GM18511 (cell line): Measurements from ENCODE around the gene TMEM63A.
"Not testable (repeated sequence)": the region's sequence is repeated elsewhere in the genome, so short reads cannot be mapped to it uniquely, and the experiment has no call there.

ENCODE experiments used
- ATAC-seq: cut with Tn5 transposase; IDR thresholded peaks from one replicate; pipeline ENCODE4 v1.9.1; 2021; ENCODE audit warnings: mild to moderate bottlenecking, moderate library complexity; ENCODE audit not compliant: unreplicated experiment

The TMEM63A gene

DNA sequence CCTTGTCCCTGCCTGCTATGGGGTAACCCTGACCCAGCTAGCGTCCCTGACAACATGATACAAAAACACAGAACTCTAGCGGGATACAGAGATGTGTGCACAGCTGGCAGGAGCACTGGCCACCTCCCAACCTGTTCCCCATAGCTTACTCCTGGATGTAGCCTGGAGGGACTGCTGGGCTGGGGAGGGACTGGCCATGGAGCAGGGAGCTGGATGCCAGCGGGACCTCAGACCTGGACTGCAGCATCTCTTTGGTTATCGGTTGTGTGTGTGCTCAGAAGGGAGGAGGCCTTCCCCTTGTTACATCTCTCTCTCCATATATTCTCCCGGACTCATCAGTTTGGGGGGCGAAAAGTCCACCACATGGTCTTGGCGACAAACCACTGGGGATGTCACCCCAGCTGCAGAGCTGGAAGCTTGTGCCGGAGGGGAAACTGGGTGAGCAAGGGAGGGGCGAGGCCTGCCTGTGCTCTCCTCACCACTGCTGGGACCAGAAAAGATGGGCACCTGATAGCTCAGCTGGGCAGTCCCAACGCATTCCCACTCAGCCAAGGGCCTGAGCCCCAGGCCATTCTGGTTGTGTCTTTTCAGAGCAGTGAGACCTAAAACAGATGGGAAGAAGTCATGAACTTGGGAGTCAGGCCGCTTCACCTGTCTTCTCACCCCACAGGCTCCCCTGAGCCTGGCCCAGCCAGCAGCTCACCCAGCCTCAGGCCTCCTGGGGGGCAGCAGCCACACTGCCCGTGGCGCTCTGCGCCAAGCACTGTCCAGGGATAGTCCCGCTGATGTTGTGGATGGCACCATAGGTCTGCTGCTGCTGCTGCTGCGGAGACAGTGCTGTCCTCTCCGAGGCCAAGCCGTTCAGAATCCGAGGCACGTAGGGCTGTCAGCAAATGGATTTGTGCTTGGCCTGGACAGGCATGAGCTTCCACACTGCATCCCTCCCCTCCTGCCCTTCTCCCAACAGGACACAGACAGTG is 35.6 kb downstream of the TMEM63A start:
- no peak for ATAC-seq

DNA sequence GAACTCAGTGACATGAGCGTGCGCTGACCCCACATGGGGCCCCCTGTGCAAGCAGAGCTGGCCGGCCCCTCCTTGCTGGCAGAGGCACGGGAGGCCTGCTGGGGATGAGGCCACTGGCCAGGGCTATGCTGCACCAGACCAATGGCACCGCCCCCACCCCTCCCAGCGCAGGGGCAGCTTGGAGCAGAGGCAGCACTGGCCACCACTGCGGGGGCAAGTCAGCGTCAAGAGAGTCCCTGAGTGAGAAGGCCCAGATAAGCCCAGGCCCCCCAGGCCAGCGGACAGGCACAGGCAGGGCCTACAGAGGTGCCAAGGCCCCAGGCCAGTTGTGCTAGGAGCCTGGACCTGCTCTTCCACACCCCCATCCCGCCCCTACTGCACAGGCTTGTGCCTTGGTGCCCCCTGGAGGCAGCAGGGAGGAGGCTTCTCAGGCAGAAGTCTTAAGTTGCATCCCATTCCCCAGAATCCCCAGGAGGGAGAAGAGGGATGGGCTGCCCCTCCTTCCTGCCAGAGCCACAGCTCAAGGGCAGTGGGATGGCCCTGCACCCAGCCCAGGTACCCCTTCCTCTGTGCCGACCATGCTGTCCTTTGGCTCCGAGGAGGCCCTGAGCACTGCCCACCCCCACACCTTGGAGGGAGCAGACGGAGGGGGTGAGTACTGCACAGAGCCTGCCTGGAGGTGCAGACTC is 36.5 kb downstream of the TMEM63A start:
- ATAC-seq, result no peak

DNA sequence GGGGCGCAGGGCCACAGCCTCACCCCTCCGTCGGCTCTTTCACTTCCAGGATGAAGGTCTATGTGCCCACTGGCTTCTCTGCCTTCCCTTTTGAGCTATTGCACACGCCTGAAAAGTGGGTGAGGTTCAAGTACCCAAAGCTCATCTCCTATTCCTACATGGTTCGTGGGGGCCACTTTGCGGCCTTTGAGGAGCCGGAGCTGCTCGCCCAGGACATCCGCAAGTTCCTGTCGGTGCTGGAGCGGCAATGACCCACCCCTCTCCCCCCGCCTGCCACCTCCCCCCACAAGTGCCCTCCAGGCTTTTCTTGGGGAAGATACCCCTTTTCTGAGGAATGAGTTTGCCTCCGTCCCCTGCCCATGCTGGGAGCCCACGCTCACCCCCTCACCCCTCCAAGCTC is 37.1 kb downstream of the TMEM63A start:
- no peak for ATAC-seq

DNA sequence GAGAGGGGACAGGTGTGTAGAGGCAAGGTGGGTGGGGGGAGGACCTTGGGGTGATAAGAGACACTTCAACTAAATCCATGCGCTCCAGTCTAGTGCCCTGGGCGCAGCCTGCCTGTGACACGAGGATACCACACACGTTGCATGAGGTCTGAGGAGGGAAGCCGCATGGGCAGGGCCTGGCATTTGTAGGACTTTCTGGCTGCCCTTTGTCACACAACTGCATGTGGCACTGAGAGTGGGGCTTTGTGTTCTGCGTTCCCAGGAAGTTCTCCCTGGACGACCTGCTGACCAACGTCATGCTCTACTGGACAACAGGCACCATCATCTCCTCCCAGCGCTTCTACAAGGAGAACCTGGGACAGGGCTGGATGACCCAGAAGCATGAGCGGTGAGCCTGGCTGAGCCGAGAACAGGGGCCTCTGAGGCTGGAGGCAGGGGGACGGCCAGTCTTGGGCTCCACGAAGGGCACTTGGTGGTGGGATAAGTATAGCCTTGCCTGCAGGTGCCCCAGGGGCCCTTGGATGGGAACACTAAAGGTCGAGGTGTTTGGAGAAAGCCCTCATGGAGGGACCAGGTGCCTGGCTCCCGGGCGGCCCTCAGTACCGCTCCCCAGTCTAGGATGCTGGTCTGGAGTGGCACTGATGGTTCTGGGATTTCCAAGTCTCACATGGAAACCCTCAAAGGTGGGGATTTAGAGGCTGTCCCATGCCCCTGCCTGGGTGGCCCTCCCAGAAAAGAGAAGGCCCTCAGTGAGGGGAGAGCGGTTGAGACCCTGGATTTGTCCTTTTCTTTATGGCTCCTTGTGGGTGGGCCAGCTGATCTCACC is 37.7 kb downstream of the TMEM63A start:
- ATAC-seq, result no peak

DNA sequence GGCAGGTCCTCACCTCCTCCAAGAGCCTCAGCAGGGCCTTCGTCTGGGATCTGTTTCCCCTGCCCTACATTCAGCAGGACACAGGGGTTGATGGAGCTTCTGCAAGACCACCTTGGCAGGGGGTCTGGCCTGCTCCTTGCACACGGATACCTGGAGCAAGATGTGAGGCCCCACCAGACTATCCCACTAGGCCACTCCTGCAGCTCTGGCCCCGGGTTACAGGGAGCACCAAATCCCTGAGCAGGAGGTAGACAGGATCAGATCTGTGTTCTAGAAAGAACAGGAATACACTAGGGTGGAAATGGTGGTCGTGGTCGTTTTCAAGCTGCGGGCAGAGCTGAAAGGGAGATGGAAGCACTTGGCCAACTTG is 38.8 kb downstream of the TMEM63A start:
- ATAC-seq, result no peak

DNA sequence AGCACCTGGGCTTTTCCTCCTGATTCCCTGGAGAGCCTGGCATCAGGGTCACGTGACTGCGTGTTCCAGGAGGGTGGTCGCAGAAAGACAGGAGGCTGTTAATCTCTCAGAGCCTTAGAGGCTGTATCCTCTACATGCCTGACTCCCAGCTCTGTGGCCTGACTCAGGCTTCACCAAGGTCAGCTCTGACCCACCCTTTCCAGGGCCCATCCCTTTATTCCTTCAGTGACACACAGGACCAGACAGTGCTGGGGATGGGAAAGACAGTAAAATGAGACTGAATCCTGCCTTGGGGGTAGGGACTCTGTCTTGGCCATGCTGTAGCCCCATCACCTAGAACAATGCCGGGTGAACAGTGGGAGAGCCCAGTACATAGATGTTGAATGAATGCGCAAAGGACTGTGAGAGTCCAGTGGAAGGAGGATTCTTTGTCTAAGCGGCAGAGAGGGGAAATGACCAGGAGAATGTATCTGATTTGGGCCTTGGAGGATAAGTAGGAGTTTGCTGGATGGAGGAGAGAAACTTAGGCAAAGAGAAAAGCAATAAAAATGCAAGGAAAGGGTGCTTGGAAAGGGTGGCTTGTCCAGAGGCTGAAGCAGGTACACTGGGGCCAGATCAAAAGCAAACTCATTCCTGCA is 39.3 kb downstream of the TMEM63A start:
- no peak for ATAC-seq

DNA sequence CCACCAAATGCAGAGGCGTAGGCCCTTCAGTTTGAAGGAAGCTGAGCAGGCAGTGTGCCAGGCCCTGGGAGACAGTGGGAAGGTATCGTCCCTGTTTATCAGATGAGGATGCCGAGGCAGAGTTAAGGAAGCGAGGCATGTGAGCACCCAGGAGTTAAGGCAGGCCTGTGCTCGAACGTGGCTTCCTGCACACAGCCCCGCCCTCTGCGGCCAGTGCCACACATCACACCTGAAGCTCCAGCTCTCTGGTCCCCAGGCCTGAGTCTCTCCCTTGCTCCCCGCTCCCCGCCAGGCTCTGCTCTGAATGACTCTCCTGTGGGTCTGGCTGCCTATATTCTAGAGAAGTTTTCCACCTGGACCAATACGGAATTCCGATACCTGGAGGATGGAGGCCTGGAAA is 40.1 kb downstream of the TMEM63A start:
- no peak for ATAC-seq

DNA sequence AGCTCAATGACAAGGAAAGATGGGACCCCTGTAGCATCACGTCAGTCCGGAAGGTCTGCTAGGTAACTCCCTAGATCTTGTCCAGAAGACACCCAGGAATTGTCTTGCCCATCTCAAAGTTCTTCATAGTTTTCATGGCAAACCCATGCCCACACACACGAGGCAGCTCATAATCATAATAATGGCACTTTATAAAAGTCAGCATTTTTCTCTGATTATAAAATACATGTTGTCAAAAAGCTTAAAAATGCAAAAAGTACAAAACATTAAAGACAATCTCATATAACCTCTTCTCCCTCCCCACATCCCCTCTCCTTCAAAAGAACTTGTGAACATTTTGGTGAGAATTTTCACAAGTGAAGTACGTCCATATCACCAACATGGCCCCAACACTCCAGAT is 41.5 kb downstream of the TMEM63A start:
- ATAC-seq, result no peak

DNA sequence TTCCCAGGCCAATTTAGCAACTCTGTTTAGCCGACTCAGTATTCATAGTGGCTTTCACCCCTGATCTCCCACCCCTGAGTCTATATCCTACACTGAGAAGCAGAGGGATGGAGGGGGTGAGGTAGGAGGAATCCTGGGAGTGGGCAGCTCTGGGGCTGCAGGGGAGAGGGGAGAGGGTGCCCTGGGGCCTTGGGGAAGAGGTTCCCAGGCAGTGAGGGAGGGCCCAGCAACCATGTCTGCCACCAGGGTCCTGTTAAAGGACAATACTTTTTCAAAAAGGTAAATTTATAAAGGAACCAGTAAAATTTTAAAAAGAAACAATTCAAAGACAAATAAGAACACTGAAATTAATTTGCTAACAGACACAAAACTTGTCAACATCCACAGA is 42.0 kb downstream of the TMEM63A start:
- no peak for ATAC-seq

DNA sequence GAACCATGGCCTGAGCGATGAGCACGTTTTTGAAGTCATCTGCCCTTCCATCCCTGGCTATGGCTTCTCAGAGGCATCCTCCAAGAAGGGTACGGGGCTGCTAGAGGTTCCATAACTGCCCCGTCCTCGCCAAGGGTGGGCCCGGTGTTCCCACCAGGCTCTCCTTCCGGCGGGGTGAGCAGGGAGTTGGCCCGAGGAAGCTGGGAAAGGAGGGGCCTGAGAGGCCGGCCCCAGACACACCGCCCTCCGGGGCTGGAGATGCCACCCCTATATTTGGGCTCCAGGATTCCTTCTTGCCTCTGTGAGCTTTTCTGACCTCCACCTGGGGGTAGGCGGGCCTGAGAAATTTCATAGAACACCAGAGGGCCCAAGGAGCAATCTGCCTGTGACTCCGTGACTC is 43.4 kb downstream of the TMEM63A start:
- no peak for ATAC-seq

DNA sequence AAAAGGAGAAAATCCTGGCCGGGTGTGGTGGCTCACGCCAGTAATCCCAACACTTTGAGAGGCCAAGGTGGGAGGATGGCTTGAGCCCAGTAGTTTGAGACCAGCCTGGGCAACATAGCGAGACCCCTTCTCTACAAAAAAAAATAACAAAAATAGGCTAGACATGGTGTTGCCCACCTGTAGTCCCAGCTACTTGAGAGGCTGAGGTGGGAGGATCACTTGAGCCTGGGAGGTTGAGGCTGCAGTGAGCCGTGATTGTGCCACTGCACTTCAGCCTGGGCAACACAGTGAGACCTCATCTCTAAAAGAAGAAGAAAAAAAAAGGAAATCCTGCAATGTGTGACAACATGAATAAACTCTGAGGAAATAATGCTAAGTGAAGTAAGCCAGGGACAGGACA is 45.9 kb downstream of the TMEM63A start:
- ATAC-seq, result not testable (repeated sequence)

DNA sequence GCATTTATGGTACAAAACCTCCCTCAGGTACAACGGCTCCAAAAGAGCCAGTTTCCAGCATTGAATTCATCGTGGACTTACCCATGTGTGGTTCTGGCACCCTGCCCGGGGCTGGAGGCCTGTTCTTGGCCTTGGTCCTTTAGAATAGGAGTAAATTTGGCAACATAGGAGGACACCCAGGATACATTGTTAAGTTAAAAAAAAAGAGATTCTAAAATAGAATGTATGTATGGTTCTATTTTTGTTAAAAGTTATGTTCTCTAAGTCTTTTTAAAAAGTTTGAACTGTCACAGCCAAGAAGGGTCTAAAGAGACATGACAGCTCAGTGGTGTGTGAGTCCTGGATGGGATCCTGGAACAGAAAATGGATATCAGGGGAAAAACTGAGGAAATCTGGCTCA is 46.3 kb downstream of the TMEM63A start:
- ATAC-seq, result no peak

DNA sequence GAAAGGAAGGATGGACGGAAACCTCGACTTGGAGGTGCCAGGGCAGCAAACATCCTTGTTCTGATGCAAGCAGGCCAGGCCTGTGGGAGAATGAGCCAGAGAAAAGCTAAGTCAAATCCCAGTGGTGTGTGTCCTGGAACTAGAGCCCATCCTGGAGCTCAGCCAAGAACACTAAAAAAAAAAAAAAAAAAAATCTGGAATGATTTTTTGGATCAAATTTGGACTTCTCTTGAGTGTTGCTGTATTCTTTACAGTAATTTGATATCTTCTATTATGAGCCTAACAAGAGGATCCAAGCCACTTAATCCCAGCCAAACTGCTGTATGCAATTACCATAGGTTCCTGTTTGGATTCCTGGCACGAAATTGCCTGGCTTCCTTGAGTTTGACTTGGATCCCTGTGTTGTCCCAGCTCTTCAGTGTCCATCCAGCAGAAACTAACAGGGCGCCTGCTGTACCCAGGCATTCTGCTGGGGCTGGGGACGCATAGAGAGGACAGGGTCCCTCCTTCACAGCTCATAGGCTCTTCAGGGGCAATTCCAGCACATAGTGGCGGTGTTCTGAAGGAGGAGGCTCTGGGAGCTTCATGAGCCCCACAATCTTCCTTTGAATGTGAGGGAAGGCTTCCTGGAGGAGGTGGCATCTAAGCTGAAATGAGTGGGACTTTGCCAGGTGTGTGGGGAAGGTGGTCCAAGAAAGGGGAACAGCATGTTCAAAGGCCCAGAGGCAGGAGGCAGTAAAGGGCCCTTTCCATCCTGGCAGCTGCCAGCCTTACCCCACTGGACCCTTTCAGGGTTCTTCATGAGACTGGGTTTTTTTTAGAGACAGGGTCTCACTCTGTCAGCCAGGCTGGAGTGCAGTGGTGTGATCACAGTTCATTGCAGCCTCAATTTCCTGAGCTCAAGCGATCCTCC is 47.5 kb downstream of the TMEM63A start:
- ATAC-seq, result no peak

DNA sequence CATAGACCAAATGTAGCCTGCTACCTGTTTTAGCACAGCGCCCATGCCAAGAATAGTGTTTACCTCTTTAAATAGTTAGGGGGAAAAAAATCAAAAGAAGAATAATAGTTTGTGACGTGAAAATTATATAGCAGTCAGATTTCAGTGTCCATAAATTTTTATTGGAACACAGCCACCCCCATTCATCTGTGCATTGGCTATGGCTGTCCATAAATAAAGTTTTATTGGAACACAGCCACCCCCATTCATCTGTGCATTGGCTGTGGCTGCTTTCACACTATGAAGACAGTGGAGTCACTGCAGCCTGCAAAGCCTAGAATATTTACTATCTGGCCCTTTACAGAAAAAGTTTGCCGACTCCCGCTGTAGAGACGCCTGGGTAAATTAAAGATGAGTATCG is 51.3 kb downstream of the TMEM63A start:
- ATAC-seq, result no peak

DNA sequence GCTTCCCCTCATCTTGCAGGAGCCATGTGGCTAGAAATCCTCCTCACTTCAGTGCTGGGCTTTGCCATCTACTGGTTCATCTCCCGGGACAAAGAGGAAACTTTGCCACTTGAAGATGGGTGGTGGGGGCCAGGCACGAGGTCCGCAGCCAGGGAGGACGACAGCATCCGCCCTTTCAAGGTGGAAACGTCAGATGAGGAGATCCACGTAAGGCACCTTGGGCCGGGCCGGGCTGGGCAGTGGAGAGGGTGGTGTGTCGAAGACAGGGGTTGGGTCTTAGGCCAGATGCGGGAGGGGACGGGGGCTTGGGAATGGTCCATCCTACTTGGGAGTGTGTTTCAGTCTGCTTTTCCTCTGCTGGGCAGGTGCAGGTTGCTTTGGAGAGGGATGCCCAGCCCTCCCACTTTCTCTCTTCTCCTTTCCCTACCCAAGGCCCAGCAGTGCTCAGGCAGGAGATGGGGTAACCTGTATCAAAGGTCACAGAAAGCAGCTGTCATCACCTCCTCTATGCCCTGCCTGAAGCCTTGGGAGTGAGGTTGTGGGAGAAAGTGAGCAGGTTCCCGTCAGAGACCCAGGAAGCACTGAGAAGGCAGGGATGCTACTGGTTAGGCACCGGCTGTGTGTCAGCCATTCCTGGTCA is 53.4 kb downstream of the TMEM63A start:
- ATAC-seq, result no peak

DNA sequence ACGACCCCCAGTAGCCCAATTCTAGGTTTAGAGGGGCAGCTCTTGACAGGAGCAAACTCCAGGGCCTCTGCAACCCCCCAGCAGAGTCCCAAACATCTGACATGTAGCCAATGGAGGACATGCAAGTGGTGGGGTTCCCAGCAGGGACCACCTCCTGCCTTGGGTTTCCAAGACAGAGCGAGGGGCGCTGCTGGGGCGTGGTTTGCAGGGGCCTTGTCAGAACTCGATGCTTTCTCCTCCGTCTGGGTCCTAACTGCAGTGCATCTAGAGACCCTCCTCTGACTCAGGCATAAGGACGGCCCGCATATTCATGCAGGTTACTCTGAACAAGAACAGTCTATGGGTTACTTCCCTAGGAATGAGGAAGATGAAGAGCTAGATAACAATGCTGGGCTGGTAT is 55.1 kb downstream of the TMEM63A start:
- ATAC-seq, result no peak

DNA sequence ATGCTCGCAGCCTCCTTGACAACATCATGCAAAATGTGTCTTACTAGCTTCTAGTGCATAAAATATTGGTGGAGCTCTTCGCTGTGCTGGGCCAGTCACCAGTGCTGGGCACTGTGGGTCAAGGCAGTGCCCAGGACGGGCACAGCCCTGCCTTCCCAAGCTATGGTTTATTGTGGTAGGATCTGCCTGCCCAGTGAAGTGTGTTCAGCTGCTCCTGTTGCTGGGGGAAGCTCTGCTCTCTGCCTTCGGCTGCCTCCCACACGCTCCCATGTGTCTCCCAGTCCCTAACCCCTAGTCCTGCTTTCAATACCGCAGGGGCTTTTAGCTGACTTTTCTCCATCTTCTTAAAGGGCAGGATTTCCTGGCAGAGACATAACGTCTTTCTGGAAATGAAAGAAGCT is 56.6 kb downstream of the TMEM63A start:
- no peak for ATAC-seq

DNA sequence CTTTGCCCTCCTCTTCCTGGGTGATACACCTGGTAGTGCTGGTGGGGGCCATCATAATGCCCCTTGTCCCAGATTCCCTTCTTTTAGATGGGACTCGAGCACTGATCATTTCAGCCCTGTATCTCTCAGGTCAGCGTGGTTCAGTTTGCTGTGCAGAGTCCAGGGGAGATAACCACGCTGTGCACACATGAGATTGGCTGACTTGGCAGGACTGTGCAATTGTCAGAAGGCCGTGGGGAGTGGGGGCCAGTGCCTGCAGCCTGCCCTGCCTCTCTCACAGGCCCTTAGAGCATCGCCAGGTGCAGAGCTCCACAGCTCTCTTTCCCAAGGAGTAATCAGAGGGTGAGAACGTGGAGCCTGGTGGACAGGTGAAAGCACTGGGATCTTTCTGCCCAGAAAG is 57.1 kb downstream of the TMEM63A start:
- ATAC-seq, result no peak

DNA sequence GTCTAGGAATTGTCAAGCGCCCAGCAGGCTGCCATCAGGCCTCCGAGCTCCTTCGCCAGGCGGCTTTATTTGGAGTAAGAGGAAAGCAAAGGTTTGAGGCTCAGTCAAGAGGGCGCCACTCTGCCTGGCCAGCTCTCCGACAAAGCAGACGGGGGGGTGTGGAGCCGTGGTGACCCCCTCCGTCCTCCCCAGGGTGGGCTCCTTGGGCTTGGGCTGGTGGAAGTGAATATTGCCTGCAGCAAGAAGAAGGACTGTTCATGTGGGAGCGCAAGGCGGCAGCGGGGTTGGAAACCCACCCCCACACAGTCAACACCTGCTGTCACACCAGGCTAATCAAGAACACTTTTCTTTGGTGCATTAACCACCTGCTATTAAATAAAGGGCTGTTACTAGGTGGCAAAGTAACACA is 57.6 kb downstream of the TMEM63A start:
- no peak for ATAC-seq
